Suppressor macrophage (primary cell): ENCODE results near the gene GTF2B.
"Not testable (repeated sequence)": the region's sequence is repeated elsewhere in the genome, so short reads cannot be mapped to it uniquely, and the experiment has no call there.

ENCODE experiments used
- DNase-seq, 4 experiments: peaks; one replicate each; pipeline ENCODE4 v3.0.0-alpha.2; 2020 to 2022
- total RNA-seq, 17 experiments: gene quantifications; one replicate each; lab custom pipeline; 2026; ENCODE audit warnings: mixed read lengths in 6 of 17, inconsistent platforms in 3 of 17; lab: John Stamatoyannopoulos, UW

Gene GTF2B, protein sequence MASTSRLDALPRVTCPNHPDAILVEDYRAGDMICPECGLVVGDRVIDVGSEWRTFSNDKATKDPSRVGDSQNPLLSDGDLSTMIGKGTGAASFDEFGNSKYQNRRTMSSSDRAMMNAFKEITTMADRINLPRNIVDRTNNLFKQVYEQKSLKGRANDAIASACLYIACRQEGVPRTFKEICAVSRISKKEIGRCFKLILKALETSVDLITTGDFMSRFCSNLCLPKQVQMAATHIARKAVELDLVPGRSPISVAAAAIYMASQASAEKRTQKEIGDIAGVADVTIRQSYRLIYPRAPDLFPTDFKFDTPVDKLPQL
- 22.7 to 226 (median 36.9) reads per million in 17 experiments for total RNA-seq

- DNase-seq = peak; percentile 96 to 98 (median 98)
Observed at GRCh38 chr1:88891318-88891950, at the start of gene GTF2B. GTF2B (minus strand) TSS chr1:88891567; CDS start chr1:88891499, 68 bp downstream.

- not testable (repeated sequence) for DNase-seq
Observed at GRCh38 chr1:88938528-88938927, 47.2 kb upstream of the GTF2B start.

DNA sequence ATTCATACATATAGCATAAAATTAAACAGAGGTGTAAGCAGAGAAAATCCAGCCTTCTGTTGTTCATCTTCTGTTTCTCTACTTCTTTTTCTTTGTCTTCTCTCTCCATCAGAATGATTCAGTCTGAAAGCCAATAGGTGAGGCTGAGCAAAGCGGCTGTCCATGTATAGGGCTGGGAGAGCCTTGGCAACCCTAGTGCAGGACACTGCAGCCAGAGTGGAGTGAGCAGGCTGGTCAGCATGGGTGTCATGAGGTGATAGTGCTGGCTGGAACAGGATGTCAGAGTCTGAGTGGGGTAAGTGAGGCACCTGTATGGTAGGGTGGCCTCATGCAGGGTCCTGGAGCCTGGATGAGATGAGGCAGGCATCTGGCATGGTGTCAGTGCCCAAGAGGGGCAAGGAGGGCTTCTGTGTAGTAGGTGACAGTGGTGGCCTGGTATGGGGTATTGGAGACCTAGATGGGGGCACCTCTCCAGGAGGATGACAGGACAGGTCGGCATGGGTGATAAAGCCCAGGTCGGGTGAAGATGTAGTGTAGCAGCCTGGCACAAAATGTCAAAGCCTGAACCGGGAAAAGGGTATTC is 45.5 kb upstream of the GTF2B start:
- DNase-seq = no peak

GRCh38 chr1:88936223-88936523 is 44.8 kb upstream of the GTF2B start:
- no peak for DNase-seq

DNA sequence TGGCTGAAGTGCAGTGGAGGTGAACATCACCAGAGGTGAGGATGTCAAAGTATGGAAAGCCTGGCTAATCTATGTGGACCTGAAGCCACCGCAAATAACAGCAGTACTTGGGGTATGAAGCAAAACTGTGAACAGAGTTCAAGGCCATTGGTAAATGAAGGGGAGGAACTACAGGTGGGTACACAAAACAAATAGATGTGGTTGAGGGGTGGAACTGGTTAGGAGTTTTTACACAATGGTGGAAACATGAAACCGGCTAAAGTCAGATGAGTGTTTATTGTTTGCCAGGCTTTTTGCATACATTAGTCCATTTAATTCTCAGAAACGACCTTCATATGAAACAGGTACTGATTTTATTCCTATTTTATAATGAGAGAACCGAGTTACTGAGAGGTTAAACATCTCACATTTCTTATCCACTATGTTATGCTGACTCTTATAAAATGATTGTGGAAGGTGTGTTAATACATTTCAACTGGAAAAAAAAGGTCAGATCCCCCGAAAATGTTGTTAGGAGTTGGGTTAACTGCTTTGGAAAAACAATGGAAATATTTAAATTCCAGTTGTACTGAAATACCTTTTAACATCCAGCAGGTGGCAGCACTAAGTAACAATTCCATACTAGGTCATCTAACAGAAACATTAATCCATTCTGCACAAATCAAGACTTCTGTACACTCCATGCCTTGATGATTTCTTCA is 44.3 kb upstream of the GTF2B start:
- peak in 3 of 4 experiments; percentile 44 to 67 (median 50) for DNase-seq

- not testable (repeated sequence) for DNase-seq
Observed at GRCh38 chr1:88930176-88930575, 38.8 kb upstream of the GTF2B start.

DNA sequence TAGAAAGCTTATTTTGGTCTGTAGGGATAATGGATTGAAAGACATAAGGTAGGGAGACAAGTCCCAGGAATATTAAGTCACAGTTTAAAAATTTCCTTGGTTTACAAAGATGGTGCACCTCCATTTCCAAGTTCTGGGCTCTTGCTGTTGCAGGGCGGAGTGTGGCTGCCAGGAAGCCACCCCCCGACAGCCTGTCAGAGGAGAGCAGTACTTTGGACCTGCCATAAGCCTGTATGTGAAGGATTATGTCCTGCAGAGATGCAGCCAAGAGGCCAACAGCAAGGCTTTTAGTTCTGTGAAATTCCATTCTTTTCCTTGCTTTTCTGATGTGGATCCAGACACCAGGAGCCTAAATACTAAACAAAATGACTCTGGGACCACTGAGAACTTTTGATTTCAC is 31.9 kb upstream of the GTF2B start:
- DNase-seq = no peak

- no peak for DNase-seq
Observed at GRCh38 chr1:88922214-88922613, 30.8 kb upstream of the GTF2B start.

DNA sequence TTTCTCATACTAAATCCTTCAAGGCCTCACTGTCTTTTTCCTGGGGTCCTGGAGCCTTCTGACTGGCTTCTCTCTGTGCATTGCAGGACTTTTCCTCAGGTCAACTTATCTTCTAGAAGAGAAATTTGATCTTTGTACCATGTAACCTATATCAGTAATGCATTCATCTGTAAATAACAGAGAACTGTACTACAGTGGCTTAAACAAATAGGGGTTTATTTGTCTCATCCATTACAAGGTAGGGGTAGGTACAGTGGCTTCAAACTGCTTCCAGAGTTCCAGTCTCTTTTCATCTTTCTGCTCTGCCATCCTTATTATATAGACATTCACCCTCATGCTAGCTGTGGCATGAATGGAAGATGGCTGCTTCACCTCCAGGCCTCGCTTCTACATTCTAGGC is 29.5 kb upstream of the GTF2B start:
- DNase-seq = no peak

DNA sequence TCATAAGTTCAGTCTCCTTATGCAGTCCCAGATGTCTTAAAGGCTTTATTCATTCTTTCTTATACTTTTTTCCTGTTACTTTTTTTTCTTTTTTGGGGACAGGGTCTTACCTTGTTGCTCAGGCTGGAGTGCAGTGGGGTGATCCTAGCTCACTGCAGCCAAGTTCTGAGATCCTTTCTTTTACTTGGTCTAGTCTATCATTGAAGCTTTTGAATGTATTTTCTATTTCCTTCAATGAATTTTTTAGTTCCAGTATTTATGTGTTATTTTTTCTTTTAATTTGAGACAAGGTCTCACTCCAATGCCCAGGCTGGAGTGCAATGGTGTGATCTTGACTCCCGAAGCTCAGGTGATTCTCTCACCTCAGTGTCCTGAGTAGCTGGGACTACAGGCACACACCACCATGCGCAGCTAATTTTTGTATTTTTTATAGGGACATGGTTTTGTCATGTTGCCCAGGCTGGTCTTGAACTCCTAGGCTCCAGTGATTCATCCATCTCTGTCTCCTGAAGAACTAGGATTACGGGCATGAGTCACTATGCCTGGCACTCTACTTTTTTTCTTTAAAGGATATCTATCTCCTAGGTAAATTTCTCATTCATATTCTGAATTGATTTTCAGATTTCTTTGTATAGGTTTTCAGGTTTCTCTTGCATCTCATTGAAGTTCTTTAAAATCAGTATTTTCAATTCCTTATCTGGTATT is 26.1 kb upstream of the GTF2B start:
- no peak for DNase-seq

DNA sequence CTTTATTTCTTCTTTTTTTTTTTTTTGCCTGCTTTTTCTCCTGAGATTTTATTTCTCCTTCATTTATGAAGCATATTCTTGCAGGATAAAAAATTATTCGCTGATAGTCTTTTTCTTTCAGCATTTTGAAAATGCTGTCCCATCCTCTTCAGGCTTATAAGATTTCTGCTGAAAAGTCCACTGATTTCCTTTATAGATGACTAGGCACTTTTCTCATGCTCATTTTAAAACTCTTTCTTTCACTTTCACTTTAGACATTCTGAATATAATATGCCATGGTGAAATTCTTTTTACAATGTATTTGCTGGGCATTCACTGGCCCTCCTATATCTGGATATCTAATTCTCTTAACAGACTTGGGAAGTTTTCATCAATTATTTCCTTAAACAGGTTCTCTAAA is 25.5 kb upstream of the GTF2B start:
- DNase-seq = no peak

- not testable (repeated sequence) for DNase-seq
Observed at GRCh38 chr1:88911800-88912199, 20.4 kb upstream of the GTF2B start.

DNA sequence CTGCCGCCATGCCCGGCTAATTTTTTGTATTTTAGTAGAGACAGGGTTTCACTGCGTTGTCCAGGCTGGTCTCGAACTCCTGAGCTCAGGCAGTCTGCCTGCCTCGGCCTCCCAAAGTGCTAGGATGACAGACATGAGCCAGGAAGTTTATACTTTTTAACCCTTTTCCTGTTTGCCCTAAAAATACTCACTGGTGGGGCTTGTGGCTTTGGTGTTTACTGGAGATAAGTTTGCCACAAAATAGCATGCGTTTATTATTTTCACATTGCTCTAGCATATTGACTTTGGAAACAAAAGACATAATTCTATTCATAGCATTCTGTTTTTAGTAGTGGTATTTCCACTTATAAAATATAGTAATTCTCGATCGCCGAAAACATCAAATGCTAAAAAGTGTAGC is 19.8 kb upstream of the GTF2B start:
- no peak for DNase-seq

DNA sequence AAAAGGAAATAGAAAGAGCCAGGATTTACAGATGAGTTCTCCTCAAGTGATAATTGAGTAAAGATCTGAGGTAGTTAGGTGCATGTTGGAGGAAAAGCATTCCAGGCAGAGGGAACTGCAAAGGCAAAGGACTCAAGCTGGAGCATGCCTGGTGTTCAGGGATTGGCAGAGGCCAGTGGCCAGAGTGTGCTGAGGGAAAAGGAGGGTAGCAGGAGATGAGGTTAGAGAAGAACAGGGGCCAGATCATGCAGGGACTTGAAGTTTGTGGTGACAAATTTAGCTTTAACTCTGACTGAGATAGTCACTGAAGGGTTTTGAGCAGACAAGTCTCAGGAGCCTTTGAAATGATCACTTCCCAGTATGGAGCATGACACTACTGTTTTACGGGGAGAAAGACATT is 19.0 kb upstream of the GTF2B start:
- DNase-seq = no peak

DNA sequence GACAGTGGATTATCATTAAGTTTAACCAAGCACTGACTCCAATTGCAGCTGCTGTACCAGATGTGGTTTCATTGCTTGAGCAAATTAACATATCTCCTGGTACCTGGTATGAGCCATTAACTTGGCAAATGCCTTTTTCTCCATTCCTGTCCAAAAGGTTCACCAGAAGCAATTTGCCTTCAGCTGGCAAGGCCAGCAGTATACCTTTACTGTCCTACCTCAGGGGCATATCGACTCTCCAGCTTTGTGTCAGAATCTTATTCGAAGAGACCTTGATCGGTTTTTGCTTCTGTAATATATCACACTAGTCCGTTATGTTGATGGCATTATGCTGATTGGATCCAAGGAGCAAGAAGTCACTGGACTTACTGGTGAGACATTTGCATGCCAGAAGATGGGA is 9.5 kb upstream of the GTF2B start:
- no peak for DNase-seq

- DNase-seq = no peak
Observed at GRCh38 chr1:88897070-88897730, 5.8 kb upstream of the GTF2B start.

- peak; percentile 11 to 48 (median 26) for DNase-seq
Observed at GRCh38 chr1:88892357-88892877, 1.1 kb upstream of the GTF2B start.

DNA sequence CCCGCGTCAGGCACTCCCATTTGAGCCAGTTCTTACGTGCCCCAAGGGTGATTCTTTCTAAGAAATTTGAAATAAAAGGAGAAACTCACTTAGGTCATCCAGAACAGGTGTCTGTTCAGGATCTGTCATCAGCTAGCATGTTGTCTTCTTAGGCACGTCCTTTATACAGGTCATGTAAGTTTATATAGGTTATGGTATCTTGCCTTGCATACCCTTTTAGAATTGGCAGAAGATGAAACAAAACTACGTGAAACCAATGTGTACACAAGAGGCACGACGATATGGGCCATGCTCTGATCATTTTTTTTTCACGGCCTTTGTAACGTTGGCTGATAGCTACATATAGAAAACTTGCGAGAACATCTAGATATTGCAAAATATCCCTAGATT is 579 bp upstream of the GTF2B start:
- DNase-seq = no peak

DNA sequence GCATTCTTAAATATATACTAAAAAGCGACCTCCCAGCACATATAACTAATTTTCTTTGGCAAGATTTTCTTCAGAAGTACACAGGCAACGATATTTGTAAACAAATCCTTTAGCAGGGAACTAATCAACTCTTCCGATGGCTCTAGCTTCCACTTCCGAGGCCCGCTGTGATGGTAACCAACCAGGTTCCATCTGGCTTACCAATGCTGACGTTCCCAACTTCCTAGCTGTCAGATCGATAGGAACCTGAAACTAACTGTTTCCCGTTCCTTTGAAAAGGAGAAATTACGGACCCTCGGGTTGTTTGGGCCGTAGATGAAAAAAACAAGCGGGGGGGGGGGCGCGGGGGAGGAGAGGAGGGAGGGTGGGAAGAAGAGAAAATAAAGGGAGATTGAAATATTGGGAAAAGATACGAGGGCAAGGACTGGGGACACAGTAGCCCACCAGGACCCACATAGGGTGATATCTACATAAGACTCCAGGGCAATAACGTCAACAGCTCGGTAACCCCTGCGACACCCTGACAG is 513 bp downstream of the GTF2B start:
- peak; percentile 36 to 67 (median 58) for DNase-seq

DNA sequence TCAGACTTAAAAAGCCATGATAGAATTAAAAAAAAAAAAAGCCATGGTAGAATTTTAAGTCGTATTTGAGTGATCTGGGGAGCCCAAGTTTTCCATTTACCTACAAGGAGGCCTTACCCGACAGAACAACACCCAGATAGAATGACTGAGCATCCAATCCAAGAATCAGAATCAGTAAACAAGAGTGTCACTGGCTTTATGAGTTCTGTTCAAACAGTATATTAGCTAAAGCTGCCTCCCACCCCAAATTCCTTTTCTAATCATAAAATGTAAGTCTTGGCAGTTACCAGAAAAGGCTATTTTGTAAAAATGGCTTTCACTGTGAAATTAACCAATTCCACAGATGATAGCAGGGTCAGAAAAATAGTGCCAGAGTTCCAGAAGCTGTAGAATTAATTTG is 1.2 kb downstream of the GTF2B start:
- DNase-seq = no peak

DNA sequence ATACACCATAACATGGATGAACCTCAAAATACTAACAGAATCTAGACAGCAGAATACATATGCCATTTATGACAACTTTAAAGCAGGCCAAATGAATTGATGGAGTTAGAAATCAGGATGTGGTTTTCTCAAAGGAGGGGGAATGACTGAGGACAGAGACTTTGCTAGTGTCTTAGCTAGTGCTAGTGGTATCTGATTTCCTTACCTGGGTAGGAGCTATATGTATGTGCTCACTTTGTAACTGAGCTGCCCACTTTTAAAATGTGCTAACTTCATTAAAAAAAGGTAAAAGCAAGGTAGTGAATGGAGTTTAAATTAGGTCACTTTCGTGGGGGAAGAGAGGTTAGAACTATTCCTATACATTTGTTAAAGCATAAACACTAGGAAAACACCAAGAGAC is 2.6 kb downstream of the GTF2B start:
- DNase-seq = no peak

- no peak for DNase-seq
Observed at GRCh38 chr1:88885933-88886332, 5.4 kb downstream of the GTF2B start.
